HCT116 (cell line): Measurements from ENCODE around the gene C1QTNF12. TPM values are rescaled to one million over a fixed set of nuclear protein-coding genes. Genes with fewer than 3 reads are reported as not detected.

Experiments used
- ATAC-seq: fragments of 200-7000 bp; cut with Tn5 transposase; 2 replicates; pipeline ENCODE4 v1.9.1; 2020; ENCODE audit warnings: mild to moderate bottlenecking, moderate library complexity
- BruUV-seq: library from RNA; stranded (reverse); fragments of 400-500 nt; replicated peaks from 2 replicates; lab custom pipeline; 2021; lab: Mats Ljungman, UMichigan
- CTCF ChIA-PET: fragments of 300-600 bp; sonication (Branson Sonifier 250); formaldehyde crosslinking; loops from one replicate; lab custom pipeline; 2021; ENCODE audit warnings: antibody characterized with exemption; lab: Charles Lee
- POLR2A ChIA-PET: fragments of 300-600, 350-600 bp; sonication (Branson Sonifier 250); formaldehyde crosslinking; loops from one replicate; lab custom pipeline; 2021; ENCODE audit warnings: antibody characterized with exemption; lab: Charles Lee
- RAD21 ChIA-PET, 2 experiments: fragments of 300-600 bp; sonication (Branson Sonifier 250); formaldehyde crosslinking; loops; one replicate each; lab custom pipeline; 2023; ENCODE audit warnings: low total read pairs in 2 of 2; ENCODE audit not compliant: uncharacterized antibody in 2 of 2, unreplicated experiment in 2 of 2, low non-redundant PET in 1 of 2; lab: Charles Lee
- DNase-seq: peaks from one replicate; pipeline ENCODE4 v3.0.0-alpha.2; 2010; ENCODE audit warnings: low read depth, low spot score
- H2AFZ ChIP-seq: fragments of 200-600 bp; shearing (Covaris generic), sonication (generic); 2 replicates; pipeline ENCODE4 v1.6.1; 2017; ENCODE audit warnings: low read depth, mixed run types, mixed read lengths, antibody characterized with exemption, low read length; ENCODE audit not compliant: poor library complexity, severe bottlenecking
- H3K27ac ChIP-seq: 2 replicates; pipeline ENCODE4 v1.5.1; 2012; ENCODE audit warnings: low read depth, low read length
- H3K27me3 ChIP-seq: fragments of 200-600 bp; sonication (generic); 2 replicates; pipeline ENCODE4 v1.6.1; 2016; ENCODE audit warnings: mixed run types, low read length, mixed read lengths; ENCODE audit not compliant: insufficient read depth
- H3K36me3 ChIP-seq, 2 experiments: fragments of 200-500 bp in 1 of 2; fragments of 200-600 bp in 1 of 2; sonication (Bioruptor generic) in 1 of 2; sonication (generic) in 1 of 2; 2 replicates each; pipeline versions ENCODE4 v1.5.1 to v1.6.1; 2014 to 2016; ENCODE audit warnings: low read length in 2 of 2, inconsistent platforms in 1 of 2, mixed read lengths in 1 of 2, mixed run types in 1 of 2; ENCODE audit not compliant: insufficient read depth in 2 of 2, control insufficient read depth in 1 of 2
- H3K4me1 ChIP-seq, 2 experiments: fragments of 200-600 bp in 1 of 2; sonication (generic) in 1 of 2; 2 replicates each; pipeline versions ENCODE4 v1.5.1 to v1.6.1; 2012 to 2017; ENCODE audit warnings: low read length in 2 of 2, inconsistent platforms in 1 of 2, mild to moderate bottlenecking in 1 of 2, mixed read lengths in 1 of 2, mixed run types in 1 of 2, moderate library complexity in 1 of 2; ENCODE audit not compliant: insufficient read depth in 2 of 2, control insufficient read depth in 1 of 2
- H3K4me2 ChIP-seq: fragments of 200-600 bp; sonication (generic); 2 replicates; pipeline ENCODE4 v1.6.1; 2017; ENCODE audit warnings: mixed run types, low read length, mixed read lengths
- H3K4me3 ChIP-seq, 2 experiments: fragments of 200-600 bp in 1 of 2; sonication (generic) in 1 of 2; replicated peaks in 1 of 2; 2 replicates each; pipeline ENCODE4 v1.5.1; 2011 to 2016; ENCODE audit warnings: low read length in 2 of 2, control low read depth in 1 of 2, low read depth in 1 of 2, mild to moderate bottlenecking in 1 of 2, mixed read lengths in 1 of 2, mixed run types in 1 of 2
- H3K79me2 ChIP-seq: fragments of 200-600 bp; sonication (generic); 2 replicates; pipeline ENCODE4 v1.6.1; 2017; ENCODE audit warnings: mild to moderate bottlenecking, mixed run types, low read length, moderate library complexity, mixed read lengths; ENCODE audit not compliant: insufficient read depth
- H3K9ac ChIP-seq: fragments of 200-600 bp; sonication (generic); 2 replicates; pipeline ENCODE4 v1.6.1; 2016; ENCODE audit warnings: low read length, mixed read lengths
- H3K9me2 ChIP-seq: fragments of 200-600 bp; sonication (generic), shearing (Covaris generic); 2 replicates; pipeline ENCODE4 v1.6.1; 2017; ENCODE audit warnings: mixed run types, mild to moderate bottlenecking, moderate library complexity; ENCODE audit not compliant: insufficient read depth
- H3K9me3 ChIP-seq, 2 experiments: fragments of 200-500 bp in 1 of 2; fragments of 200-600 bp in 1 of 2; sonication (Bioruptor generic) in 1 of 2; sonication (generic) in 1 of 2; 2 replicates each; pipeline ENCODE4 v1.6.1; 2014 to 2017; ENCODE audit warnings: low read length in 2 of 2, mixed read lengths in 2 of 2, inconsistent platforms in 1 of 2, low read depth in 1 of 2, mild to moderate bottlenecking in 1 of 2, mixed run types in 1 of 2, moderate library complexity in 1 of 2; ENCODE audit not compliant: control insufficient read depth in 1 of 2, insufficient read depth in 1 of 2
- H4K20me1 ChIP-seq: fragments of 200-600 bp; sonication (generic), shearing (Covaris generic); 2 replicates; pipeline ENCODE4 v1.6.1; 2017; ENCODE audit warnings: mixed run types, mild to moderate bottlenecking, moderate library complexity; ENCODE audit not compliant: insufficient read depth
- ATF3 ChIP-seq: IDR thresholded peaks from 2 replicates; pipeline ENCODE4 v1.6.1; 2012
- CBX3 ChIP-seq: IDR thresholded peaks from 2 replicates; pipeline ENCODE4 v1.6.1; 2012; ENCODE audit warnings: low read depth
- CEBPB ChIP-seq: IDR thresholded peaks from 2 replicates; pipeline ENCODE4 v1.6.1; 2012; ENCODE audit warnings: low read depth
- EGR1 ChIP-seq: IDR thresholded peaks from 2 replicates; pipeline ENCODE4 v1.6.1; 2012; ENCODE audit warnings: low read depth
- ELF1 ChIP-seq: IDR thresholded peaks from 2 replicates; pipeline ENCODE4 v1.6.1; 2012; ENCODE audit warnings: low read depth, borderline replicate concordance
- EZH2 ChIP-seq: fragments of 200-600 bp; sonication (generic); IDR thresholded peaks from 2 replicates; pipeline ENCODE4 v1.6.1; 2017; ENCODE audit warnings: antibody characterized with exemption, mixed run types
- EZH2phosphoT487 ChIP-seq: fragments of 200-600 bp; IDR thresholded peaks from 2 replicates; pipeline ENCODE4 v1.6.1; 2018; ENCODE audit warnings: antibody characterized with exemption, borderline replicate concordance
- JUND ChIP-seq: IDR thresholded peaks from 2 replicates; pipeline ENCODE4 v1.6.1; 2012
- MAX ChIP-seq: IDR thresholded peaks from 2 replicates; pipeline ENCODE4 v1.6.1; 2012
- POLR2A ChIP-seq: IDR thresholded peaks from 2 replicates; pipeline ENCODE4 v1.7.0; 2011; ENCODE audit warnings: borderline replicate concordance; ENCODE audit not compliant: insufficient read depth, insufficient read length; ENCODE audit errors: extremely low read depth
- POLR2AphosphoS5 ChIP-seq: IDR thresholded peaks from 2 replicates; pipeline ENCODE4 v1.6.1; 2011; ENCODE audit warnings: mild to moderate bottlenecking, low read depth, low read length, moderate library complexity
- RAD21 ChIP-seq: IDR thresholded peaks from 2 replicates; pipeline ENCODE4 v1.6.1; 2012; ENCODE audit warnings: low read depth, mild to moderate bottlenecking
- SIN3A ChIP-seq: IDR thresholded peaks from 2 replicates; pipeline ENCODE4 v1.6.1; 2012; ENCODE audit warnings: low read depth
- SP1 ChIP-seq: IDR thresholded peaks from 2 replicates; pipeline ENCODE4 v1.6.1; 2012; ENCODE audit warnings: low read depth
- SRF ChIP-seq: IDR thresholded peaks from 2 replicates; pipeline ENCODE4 v1.6.1; 2012; ENCODE audit warnings: low read depth
- TCF7L2 ChIP-seq: IDR thresholded peaks from 2 replicates; pipeline ENCODE4 v1.7.0; 2011; ENCODE audit warnings: borderline replicate concordance, inconsistent platforms; ENCODE audit not compliant: insufficient read depth, insufficient read length; ENCODE audit errors: extremely low read depth
- YY1 ChIP-seq: IDR thresholded peaks from 2 replicates; pipeline ENCODE4 v1.6.1; 2011; ENCODE audit warnings: low read length, low read depth, moderate library complexity, mild to moderate bottlenecking; ENCODE audit not compliant: insufficient replicate concordance; ENCODE audit errors: extremely low read depth
- ZFX ChIP-seq: fragments of 450-650 bp; IDR thresholded peaks from 2 replicates; pipeline ENCODE4 v1.6.1; 2017
- ZNF274 ChIP-seq: fragments of 200-500 bp; sonication (Bioruptor generic); IDR thresholded peaks from 2 replicates; pipeline ENCODE4 v1.6.1; 2014; ENCODE audit warnings: mild to moderate bottlenecking, low read depth, low read length, inconsistent platforms
- intact Hi-C: fragments of 100-400 bp; cut with micrococcal nuclease; formaldehyde crosslinking; loops from 2 replicates; pipeline ENCODE4 v1.10.0; 2022
- total RNA-seq: library from RNA; stranded (reverse); gene quantifications from one replicate; pipeline ENCODE4 v1.2.1, GENCODE V29; 2021; ENCODE audit not compliant: unreplicated experiment

The C1QTNF12 gene
- total RNA-seq, 1 experiment from 2014 or later, result 6.9 TPM

GRCh38 chr1:1274931-1275431 lies 28.5 kb upstream of the C1QTNF12 start (continued):
- no peak for TF ChIP-seq ATF3
- no peak for TF ChIP-seq RAD21
- TF ChIP-seq JUND, result no peak
- TF ChIP-seq EGR1, result no peak
- TF ChIP-seq ELF1, result no peak

DNA sequence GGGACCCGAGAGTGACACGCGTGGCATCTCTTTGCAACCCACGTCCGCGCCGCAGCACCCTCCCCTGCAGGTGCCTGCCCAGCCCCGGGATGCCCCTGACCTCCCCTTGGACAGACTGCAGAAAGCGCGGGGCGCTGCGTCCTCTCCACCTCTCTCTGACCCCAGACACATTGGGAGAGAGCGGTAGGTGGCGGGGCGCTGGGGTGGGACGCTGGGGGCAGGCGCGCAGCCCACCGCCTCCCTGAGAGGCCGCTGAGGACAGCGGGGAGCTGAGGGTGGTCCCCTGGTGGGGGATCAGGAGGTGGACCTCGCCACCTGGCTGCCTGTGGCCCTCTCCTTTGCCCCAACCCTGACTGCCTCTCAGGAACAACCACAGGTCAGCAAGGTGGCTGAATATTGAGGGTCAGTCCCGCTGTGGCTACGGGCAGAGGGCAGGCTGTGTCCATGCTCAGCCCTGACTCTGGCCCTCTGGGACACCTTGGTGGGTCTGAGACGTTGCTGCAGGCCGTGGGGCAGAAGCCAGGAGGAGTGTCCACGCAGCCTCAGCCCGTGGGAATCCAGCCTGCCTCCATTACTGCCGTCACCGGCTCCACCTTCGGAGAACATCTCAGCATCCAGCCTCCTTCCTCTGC lies 27.9 kb upstream of the C1QTNF12 start:
- no peaks in the 10 kb centered on the region for H4K20me1 ChIP-seq
- POLR2A ChIA-PET, result interaction anchor here (1.2 kb wide), 1 partner anchor 261 kb away, joined by 4 read pairs; the partner anchor contains the start of gene ISG15
- H3K36me3 ChIP-seq, result peaks cover 0 to 4% of the 10 kb centered on the region in 2 experiments; a peak in 1 of 4 replicates
- H3K4me2 ChIP-seq, result peak overlapping the region; percentile 87
- no TSS peak for BruUV-seq
- peak overlapping the region; percentile 95 for H3K9ac ChIP-seq
- H3K79me2 ChIP-seq, result peaks cover 40% of the 10 kb centered on the region
- H3K4me1 ChIP-seq, result peaks cover 15 to 37% of the 10 kb centered on the region in 2 experiments; a peak in 3 of 4 replicates
- TF ChIP-seq ZFX (no peak), SP1 (no peak), EGR1 (no peak), POLR2AphosphoS5 (no peak), POLR2A (no peak), SIN3A (no peak), ATF3 (no peak), YY1 (no peak), CEBPB (no peak), ELF1 (no peak), ZNF274 (no peak), EZH2phosphoT487 (no peak), RAD21 (no peak), TCF7L2 (no peak), SRF (no peak), MAX (no peak), CBX3 (no peak), EZH2 (no peak), JUND (no peak)
- no peak overlapping the region for H2AFZ ChIP-seq
- RAD21 ChIA-PET, result interaction anchor here in 1 of 2 experiments (1.0 kb wide), 1 partner anchor 17 kb away, joined by 3 read pairs; no protein-coding TSS in a partner anchor
- H3K9me3 ChIP-seq, result no peaks in the 10 kb centered on the region
- no peaks in the 10 kb centered on the region for H3K27me3 ChIP-seq
- no peaks in the 10 kb centered on the region for H3K9me2 ChIP-seq
- peak overlapping the region; percentile 71 for H3K27ac ChIP-seq
- ATAC-seq (no peak), DNase-seq (no peak)
- CTCF ChIA-PET, result no interaction called here
- intact Hi-C loops, result no loop called here
- peak overlapping the region; percentile 87 to 95 for H3K4me3 ChIP-seq
